GM18498 (cell line): ENCODE results near the gene KLHL29.

ENCODE experiments used
- ATAC-seq: cut with Tn5 transposase; IDR thresholded peaks from one replicate; pipeline ENCODE4 v1.9.1; 2021; ENCODE audit warnings: mild to moderate bottlenecking, moderate library complexity; ENCODE audit not compliant: unreplicated experiment

Gene KLHL29

GRCh38 chr2:23544589-23545295, 159.8 kb downstream of the KLHL29 start:
- ATAC-seq = no peak

- ATAC-seq = no peak
Observed at GRCh38 chr2:23545396-23545795, 160.4 kb downstream of the KLHL29 start.

- ATAC-seq = no peak
Observed at GRCh38 chr2:23545811-23546210, 160.8 kb downstream of the KLHL29 start.

GRCh38 chr2:23546913-23547312, 161.9 kb downstream of the KLHL29 start:
- ATAC-seq = no peak

- ATAC-seq = no peak
Observed at GRCh38 chr2:23547725-23548124, 162.7 kb downstream of the KLHL29 start.

- ATAC-seq = no peak
Observed at GRCh38 chr2:23548143-23548769, 163.3 kb downstream of the KLHL29 start.

- ATAC-seq = no peak
Observed at GRCh38 chr2:23549051-23549450, 164.1 kb downstream of the KLHL29 start.

- ATAC-seq = no peak
Observed at GRCh38 chr2:23549821-23550530, 165.0 kb downstream of the KLHL29 start.

- ATAC-seq = no peak
Observed at GRCh38 chr2:23550553-23550952, 165.6 kb downstream of the KLHL29 start.

- no peak for ATAC-seq
Observed at GRCh38 chr2:23551875-23552274, 166.9 kb downstream of the KLHL29 start.

GRCh38 chr2:23553561-23553960, 168.6 kb downstream of the KLHL29 start:
- no peak for ATAC-seq

- ATAC-seq = no peak
Observed at GRCh38 chr2:23554054-23554697, 169.2 kb downstream of the KLHL29 start.

- no peak for ATAC-seq
Observed at GRCh38 chr2:23555944-23556343, 171.0 kb downstream of the KLHL29 start.

- ATAC-seq = no peak
Observed at GRCh38 chr2:23556929-23557328, 171.9 kb downstream of the KLHL29 start.

GRCh38 chr2:23557455-23557854, 172.5 kb downstream of the KLHL29 start:
- no peak for ATAC-seq

- ATAC-seq = no peak
Observed at GRCh38 chr2:23559561-23560239, 174.7 kb downstream of the KLHL29 start.

GRCh38 chr2:23561088-23561487, 176.1 kb downstream of the KLHL29 start:
- ATAC-seq = no peak

- ATAC-seq = no peak
Observed at GRCh38 chr2:23561544-23561943, 176.6 kb downstream of the KLHL29 start.

GRCh38 chr2:23562143-23562542, 177.2 kb downstream of the KLHL29 start:
- ATAC-seq = no peak

- no peak for ATAC-seq
Observed at GRCh38 chr2:23563151-23563550, 178.2 kb downstream of the KLHL29 start.
